GM19468 (cell line): ENCODE data around the gene SYT2.
"Not testable (repeated sequence)": the region's sequence is repeated elsewhere in the genome, so short reads cannot be mapped to it uniquely, and the experiment has no call there.

Source experiments
- ATAC-seq: cut with Tn5 transposase; IDR thresholded peaks from one replicate; pipeline ENCODE4 v1.9.1; 2021; ENCODE audit warnings: mild to moderate bottlenecking, moderate library complexity, moderate number of reproducible peaks; ENCODE audit not compliant: unreplicated experiment; ENCODE audit errors: extremely low read depth

The SYT2 gene

DNA sequence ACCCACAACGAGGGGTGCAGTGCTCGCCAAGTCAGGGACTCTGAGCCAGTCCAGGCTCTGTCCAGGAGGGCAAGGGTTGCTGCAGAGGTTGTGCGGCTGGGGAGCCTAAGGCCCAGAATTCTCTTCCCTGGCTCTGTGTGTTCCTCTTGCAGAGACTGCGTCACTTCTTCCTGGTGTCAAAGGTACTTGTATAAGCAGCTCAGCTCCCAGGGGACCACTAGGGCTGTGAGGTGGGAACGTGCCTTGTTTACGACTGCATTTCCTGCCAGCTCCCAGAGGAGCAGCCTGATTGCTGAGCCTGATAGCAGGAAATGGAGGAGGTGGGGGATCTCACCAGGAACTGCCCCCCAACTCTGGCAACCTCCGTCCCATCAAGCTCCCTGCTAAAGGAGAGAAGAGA, 83.2 kb downstream of the SYT2 start:
- not testable (repeated sequence) for ATAC-seq

DNA sequence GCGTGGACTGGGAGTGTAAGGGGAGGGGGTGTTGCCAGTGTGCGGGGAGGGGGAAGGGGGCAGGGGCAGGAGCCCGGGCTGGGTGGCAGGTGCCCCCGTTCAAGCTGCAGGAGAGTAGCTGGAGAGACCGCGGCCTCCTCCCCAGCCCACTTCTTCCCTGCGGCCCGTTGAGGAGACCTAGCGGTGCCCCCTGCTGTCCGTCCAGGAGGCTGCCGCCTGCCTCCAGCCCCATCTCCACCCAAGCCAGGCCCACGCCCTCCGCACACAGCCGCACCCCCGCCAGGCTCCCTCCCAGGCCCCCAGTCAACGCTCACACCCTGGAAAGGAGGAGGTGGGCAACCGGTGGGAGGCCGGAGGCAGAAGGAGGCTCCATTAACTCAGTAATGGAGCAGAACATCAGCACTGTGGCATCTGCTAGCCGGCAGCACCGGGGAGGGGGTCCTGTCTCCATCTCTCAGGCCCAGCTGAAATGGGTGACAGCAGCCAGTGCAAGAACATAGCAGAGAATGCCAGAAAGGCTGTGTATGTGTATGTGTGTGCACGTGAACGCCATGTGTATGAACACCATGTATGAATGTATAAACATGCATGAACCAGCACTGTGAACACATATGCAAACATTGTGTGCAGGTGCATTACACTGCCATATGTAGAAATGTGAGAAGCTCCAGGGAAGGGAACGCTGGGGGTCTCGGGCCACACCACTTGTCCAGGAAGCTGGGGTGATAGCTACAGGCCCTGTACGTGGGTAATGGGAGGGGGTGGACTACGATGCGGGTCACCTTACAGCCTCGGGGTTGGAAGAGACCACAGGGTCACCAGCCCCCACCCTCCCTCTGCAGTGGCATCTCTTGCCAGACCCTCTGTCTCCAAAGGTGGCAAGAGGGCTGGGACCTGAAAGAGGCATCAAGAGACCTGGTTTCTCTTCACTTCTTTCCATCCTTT, 84.6 kb downstream of the SYT2 start:
- peak; percentile 43 for ATAC-seq

DNA sequence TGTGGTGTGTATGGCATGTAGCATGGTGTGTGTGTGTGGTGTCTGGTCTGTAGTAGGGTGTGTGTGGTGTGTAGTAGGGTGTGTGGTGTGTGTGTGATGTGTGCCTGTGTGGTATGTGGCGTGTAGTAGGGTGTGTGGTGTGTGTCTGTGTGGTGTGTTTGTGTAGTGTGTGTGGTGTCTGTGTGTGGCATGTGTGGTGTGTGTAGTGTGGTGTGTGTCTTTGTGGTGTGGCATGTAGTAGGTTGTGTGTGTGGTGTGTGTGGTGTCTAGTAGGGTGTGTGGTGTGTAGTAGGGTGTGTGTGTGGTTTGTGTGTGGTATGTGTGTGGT, 85.5 kb downstream of the SYT2 start:
- no peak for ATAC-seq

GRCh38 chr1:202624088-202624780, 86.0 kb downstream of the SYT2 start:
- ATAC-seq: no peak

- not testable (repeated sequence) for ATAC-seq
Measured at GRCh38 chr1:202623476-202623875, 86.8 kb downstream of the SYT2 start.

DNA sequence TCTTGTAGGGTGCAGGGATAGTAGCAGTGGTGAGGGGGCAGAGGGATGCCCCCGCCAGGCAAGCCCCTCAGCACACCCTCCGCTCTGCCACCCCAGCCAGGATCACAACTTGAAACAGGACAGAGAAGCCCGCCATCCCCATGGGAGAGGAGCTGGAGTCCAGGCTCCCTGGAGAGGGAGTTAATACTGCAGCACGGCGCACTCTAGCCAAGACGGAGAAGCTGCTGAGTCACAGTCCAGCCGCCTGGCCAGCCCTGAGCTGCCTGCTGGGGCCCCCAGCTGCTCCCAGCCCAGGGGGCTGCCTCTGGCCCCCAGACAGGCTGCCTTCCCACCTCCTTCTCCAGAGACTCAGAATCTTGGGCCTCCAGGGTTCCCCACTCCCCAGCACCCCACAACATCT, 87.2 kb downstream of the SYT2 start:
- no peak for ATAC-seq

- no peak for ATAC-seq
Measured at GRCh38 chr1:202622388-202622787, 87.9 kb downstream of the SYT2 start.

GRCh38 chr1:202621446-202621845, 88.8 kb downstream of the SYT2 start:
- no peak for ATAC-seq

GRCh38 chr1:202620036-202620435, 90.2 kb downstream of the SYT2 start:
- ATAC-seq: not testable (repeated sequence)

GRCh38 chr1:202619505-202619904, 90.7 kb downstream of the SYT2 start:
- no peak for ATAC-seq

- ATAC-seq: not testable (repeated sequence)
Measured at GRCh38 chr1:202619012-202619411, 91.2 kb downstream of the SYT2 start.

DNA sequence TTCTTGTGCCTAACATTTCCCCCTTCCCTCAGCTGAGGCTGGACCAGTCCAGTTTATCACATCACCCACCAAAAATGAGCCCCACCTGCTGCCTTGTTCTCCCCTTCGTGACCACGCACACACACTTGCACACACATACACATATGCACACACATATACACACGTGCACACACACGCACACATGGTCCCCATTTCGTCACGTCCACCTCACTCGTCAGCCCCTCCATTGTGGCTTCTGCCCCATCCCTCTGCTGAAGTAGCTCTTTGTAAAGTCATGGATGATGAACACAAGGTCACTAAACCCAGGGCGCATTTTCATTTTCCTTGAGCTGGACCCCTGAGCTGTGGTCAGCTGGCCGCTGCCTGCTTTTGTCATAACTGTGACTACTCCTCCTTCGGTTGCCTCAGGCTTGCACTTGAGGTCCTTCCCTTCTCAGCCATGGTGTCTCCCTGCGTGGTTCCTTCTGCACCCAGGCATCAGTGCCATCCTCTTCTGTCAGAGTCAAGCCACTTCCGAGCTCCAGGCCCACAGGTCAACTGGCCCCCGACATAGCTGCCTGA, 93.8 kb downstream of the SYT2 start:
- ATAC-seq: no peak

- ATAC-seq: peak; percentile 78
Measured at GRCh38 chr1:202615501-202616354, 94.5 kb downstream of the SYT2 start.

DNA sequence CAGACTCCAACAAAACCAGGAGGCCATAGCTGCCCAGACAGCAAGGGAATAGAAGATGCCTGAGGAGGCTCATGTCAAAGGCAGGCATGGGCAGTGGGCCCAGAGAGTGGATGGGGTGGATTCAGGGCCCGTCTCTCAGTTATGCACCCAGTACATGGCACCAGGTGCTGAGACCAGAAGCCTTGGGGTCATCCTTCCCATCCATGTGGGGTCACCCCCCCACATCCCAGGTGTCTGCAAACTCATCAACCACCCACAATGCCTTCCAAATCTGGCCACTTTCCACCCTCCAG, 95.1 kb downstream of the SYT2 start:
- not testable (repeated sequence) for ATAC-seq

DNA sequence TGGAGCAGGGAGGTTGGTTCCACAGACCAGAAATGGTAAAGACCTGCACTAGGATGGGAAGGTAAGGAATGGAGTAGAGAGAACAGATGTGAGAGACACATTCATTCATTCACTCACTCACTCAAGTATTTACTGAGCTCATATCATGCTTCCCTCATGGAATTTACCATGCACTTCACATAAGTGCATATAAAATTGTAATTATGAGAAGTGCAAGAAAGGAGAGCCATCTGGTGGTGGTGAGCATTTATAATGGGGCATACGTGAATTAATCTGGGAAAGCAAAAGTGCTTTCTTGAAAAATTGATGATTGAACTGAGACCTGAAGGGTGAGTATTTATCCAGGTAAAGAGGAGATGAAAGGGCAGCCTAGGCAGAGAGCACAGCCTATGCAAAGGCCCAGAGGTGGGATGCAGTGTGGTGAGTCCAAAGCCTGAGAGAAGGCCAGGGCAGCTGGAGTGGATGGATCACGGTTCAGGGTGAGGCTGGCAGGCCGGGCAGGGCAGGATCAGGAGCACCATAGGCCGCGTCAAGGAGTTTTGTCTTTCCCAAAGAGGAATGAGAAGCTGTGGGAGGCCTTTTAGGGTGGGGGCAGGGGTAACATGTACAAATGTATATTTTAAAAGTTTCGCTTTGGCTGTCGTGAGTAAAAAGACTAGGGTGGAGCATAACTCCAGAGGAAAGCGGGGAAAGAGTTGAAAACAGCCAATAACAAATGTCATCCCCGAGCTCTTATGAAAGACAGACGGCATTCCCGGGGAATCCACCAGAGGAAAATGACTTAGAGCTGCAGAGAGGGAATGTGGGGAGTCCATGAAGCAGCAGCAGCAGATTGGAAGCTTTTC, 95.7 kb downstream of the SYT2 start:
- not testable (repeated sequence) for ATAC-seq

GRCh38 chr1:202613571-202613970, 96.7 kb downstream of the SYT2 start:
- no peak for ATAC-seq

- not testable (repeated sequence) for ATAC-seq
Measured at GRCh38 chr1:202612036-202612435, 98.2 kb downstream of the SYT2 start.

GRCh38 chr1:202605515-202605914, 104.7 kb downstream of the SYT2 start:
- no peak for ATAC-seq

- no peak for ATAC-seq
Measured at GRCh38 chr1:202603435-202603834, 106.8 kb downstream of the SYT2 start.
